GM12873 (cell line): ENCODE measurements around the gene ERMAP.

Source experiments
- TF ChIP-seq, protein P1 (sequence below): IDR thresholded peaks from 2 replicates; pipeline ENCODE4 v1.5.1; 2012; ENCODE audit warnings: low read depth, mild to moderate bottlenecking, moderate library complexity, low read length, control low read depth; ENCODE audit not compliant: insufficient read depth; ENCODE audit errors: missing control alignments

The ERMAP gene

DNA sequence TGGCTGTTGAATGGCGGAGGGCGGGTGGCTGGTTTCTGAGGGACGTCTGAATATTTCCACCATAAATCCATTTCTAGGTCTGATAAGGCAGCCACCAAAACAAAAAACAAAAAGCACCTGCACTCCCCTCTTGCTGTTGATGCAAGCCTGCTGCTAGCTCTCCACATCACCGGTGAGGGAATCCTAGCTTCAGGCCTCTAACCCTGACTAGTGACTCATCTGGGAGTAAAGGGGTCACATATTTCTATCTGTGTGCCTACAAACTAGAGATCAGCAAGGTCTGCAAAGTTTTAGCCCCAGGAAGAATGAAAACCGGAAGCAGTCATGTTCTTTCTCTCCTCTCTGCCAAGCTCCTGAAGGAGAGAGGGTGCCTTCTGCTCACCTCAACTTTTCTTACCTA lies 10.3 kb upstream of the ERMAP start:
- TF ChIP-seq, protein P1, sequence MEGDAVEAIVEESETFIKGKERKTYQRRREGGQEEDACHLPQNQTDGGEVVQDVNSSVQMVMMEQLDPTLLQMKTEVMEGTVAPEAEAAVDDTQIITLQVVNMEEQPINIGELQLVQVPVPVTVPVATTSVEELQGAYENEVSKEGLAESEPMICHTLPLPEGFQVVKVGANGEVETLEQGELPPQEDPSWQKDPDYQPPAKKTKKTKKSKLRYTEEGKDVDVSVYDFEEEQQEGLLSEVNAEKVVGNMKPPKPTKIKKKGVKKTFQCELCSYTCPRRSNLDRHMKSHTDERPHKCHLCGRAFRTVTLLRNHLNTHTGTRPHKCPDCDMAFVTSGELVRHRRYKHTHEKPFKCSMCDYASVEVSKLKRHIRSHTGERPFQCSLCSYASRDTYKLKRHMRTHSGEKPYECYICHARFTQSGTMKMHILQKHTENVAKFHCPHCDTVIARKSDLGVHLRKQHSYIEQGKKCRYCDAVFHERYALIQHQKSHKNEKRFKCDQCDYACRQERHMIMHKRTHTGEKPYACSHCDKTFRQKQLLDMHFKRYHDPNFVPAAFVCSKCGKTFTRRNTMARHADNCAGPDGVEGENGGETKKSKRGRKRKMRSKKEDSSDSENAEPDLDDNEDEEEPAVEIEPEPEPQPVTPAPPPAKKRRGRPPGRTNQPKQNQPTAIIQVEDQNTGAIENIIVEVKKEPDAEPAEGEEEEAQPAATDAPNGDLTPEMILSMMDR, result no peak

DNA sequence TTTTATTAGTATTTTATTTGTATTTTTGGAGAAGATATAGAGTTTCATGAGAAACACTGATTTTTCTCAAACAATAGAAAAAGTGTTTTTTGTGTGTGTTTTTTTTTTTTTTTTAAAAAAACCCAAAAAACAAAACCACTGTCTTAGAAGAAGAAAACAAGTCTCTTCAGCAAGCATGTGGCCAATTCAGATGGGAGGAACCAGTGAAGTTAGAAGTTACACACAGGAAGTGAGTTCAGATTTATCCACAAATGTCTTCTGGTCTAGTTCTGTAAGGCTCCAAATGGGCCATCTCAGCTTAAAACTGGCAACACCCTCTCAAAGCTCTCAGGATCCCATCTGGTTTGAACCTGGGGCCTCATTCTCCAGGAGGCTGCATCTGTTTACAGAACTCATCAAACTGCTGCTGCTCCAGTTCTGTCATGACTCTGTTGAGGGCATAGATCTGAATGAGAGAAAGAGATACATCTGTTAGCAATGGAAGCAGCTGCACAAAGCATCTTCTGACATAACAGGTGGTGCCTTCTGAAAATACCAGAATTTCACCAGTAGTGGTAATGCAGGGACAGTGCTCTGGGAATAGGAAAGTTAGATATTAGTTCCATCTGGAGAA lies 9.8 kb upstream of the ERMAP start:
- TF ChIP-seq, protein P1, result no peak

DNA sequence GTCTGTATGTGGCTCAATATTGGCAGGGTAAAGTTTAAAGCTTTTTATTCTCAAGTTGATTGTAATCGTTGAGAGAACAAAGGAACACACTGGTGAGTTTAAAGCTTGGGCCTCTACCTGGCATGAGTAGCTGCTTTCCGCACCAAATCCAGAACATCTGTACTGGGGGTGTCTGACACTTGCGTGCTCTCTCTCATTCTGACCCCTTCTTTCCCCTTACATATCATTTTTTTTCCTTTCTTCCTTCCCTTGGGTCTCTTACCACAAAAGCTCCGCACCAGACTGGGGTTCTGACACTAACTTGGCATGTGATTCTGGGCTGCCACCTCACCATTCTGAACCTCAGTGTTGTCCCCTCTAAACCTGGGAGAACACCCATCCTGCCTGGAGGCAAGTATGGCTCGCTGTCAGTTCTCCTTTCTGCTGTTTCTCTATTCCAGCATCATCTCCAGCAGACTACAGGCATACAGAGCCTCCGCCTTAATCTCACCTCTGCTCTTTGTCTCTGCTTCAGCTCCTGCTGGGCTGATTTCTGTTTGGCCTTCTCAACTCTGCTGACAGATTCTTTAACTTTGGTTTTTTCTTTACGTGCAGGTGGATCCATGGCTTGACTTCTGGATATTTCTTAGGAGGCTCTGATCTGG lies 859 bp upstream of the ERMAP start:
- TF ChIP-seq, protein P1, result no peak

DNA sequence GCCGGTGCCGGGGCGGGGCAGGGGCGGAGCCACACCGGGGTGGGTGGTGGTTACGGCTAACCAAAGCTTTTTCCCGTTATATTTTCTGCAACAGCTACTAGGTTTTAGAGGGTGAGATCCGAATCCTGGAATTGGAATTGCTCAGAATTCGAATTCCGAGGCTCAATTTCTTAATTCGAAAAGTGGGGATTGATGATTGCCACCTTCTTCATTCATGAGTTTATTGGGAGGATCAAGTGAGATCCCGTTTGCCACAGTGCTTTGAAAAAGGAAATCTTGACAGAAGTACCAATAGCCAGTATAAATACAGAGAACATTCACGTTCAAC lies 482 bp downstream of the ERMAP start:
- TF ChIP-seq, protein P1, result no peak

DNA sequence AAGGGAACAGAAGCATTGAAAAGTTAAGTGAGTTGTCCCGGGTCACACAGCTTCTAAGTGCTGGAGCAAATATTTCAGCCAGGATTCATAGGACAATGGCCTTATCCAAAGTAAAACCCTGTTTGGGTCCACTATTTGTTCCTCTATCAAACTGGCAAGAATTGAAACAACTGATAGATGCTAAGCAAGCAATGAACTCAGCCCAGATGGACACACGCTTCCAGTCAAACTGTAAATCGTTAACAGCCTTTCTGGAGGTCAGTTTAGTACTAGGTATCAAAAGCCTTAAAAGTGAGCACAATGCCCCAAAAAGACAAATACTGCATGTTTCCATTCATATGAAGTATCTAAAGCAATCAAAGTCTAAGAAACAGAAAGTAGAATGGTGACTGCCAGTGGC lies 1.1 kb downstream of the ERMAP start:
- TF ChIP-seq, protein P1, result no peak

DNA sequence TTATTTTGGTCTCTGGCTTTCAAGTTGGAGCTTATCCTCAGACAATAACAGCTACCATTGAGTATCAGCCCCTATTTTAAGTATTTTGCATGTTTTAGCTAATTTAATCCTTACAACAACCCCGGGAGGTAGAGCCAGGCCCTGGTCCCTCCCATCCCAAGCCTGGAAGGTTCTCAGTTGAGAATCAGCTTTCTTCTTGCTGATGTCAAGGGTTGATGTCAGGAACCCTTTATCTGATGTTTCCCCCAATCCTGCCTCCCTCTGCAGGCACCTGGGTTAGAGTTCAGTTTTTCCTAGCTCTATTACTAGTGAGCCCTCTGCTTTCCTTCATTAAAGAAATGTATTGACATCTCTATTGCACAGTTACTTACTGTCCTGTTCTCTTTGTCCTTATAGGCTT lies 3.9 kb downstream of the ERMAP start:
- TF ChIP-seq, protein P1, result no peak

DNA sequence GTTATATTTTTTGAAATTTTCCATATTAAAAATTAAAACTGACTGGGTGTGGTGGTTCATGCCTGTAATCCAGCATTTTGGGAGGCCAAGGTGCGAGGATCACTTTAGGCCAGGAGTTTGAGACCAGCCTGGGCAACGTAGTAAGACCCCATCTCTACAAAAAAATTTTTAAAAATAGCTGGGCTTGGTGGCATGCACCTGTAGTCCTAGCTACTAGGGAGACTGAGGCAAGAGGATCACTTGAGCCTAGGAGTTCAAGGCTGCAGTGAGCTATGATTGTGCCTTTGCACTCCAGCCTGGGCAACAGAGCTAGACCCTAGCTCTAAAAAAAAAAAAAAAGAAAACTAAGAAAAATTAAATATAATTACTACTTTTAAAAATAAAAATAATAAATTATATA lies 4.8 kb downstream of the ERMAP start:
- TF ChIP-seq, protein P1, result no peak
